GM12878 (cell line): ENCODE results near the gene TRMT44. TPM values are rescaled to one million over a fixed set of nuclear protein-coding genes. Genes with fewer than 3 reads are reported as not detected.

Experiments
- ATAC-seq: fragments of 200-7000 bp; cut with Tn5 transposase; 3 replicates; pipeline ENCODE4 v1.9.1; 2020; ENCODE audit warnings: mild to moderate bottlenecking, moderate library complexity
- BruUV-seq: library from RNA; stranded (reverse); fragments of 400-500 nt; replicated peaks from 2 replicates; lab custom pipeline; 2021; lab: Mats Ljungman, UMichigan
- CTCF ChIA-PET: fragments of 300-600 bp; sonication (Branson Sonifier 250); formaldehyde crosslinking; extraction: SDS; loops from one replicate; lab custom pipeline; 2021; ENCODE audit warnings: inconsistent platforms; lab: Yijun Ruan, JAX
- POLR2A ChIA-PET: fragments of 350-600 bp; formaldehyde crosslinking; extraction: SDS; loops from one replicate; lab custom pipeline; 2021; ENCODE audit warnings: inconsistent platforms; lab: Charles Lee
- RAD21 ChIA-PET: fragments of 300-600 bp; sonication (Branson Sonifier 250); formaldehyde crosslinking; loops from one replicate; lab custom pipeline; 2023; ENCODE audit warnings: antibody characterized with exemption; ENCODE audit not compliant: unreplicated experiment; lab: Charles Lee
- SMC1A ChIA-PET: fragments of 300-600 bp; sonication (Branson Sonifier 250); formaldehyde crosslinking; loops from one replicate; lab custom pipeline; 2023; ENCODE audit not compliant: unreplicated experiment, uncharacterized antibody; lab: Charles Lee
- DNase-seq: peaks from one replicate; pipeline ENCODE4 v3.0.0-alpha.2; 2011; ENCODE audit warnings: low read depth, low spot score
- FAIRE-seq: peaks from 3 replicates; lab custom pipeline; 2011; peaks lifted over from hg19 to GRCh38; lab: Jason Lieb, UNC
- H2AFZ ChIP-seq: 2 replicates; pipeline ENCODE4 v1.6.0; 2011; ENCODE audit warnings: low read depth, low read length, control low read depth; ENCODE audit not compliant: control insufficient read depth
- H3K27ac ChIP-seq: 2 replicates; pipeline ENCODE4 v1.5.1; 2011; ENCODE audit warnings: control low read depth; ENCODE audit not compliant: control insufficient read depth, insufficient read depth
- H3K27me3 ChIP-seq, 2 experiments: replicated peaks in 1 of 2; 2 replicates each; pipeline versions ENCODE4 v1.6.0 to v1.6.1; 2011; ENCODE audit warnings: low read length in 1 of 2; ENCODE audit not compliant: control insufficient read depth in 2 of 2, insufficient read depth in 2 of 2
- H3K36me3 ChIP-seq, 2 experiments: 2 replicates each; pipeline ENCODE4 v1.5.1; 2011; ENCODE audit warnings: low read length in 1 of 2; ENCODE audit not compliant: control insufficient read depth in 2 of 2, insufficient read depth in 2 of 2
- H3K4me1 ChIP-seq: 2 replicates; pipeline ENCODE4 v1.6.1; 2011; ENCODE audit warnings: mild to moderate bottlenecking, low read length, moderate library complexity, mixed read lengths; ENCODE audit not compliant: control insufficient read depth, insufficient read depth
- H3K4me2 ChIP-seq: 2 replicates; pipeline ENCODE4 v1.6.0; 2011; ENCODE audit warnings: control low read depth; ENCODE audit not compliant: control insufficient read depth, insufficient read depth
- H3K4me3 ChIP-seq: fragments of 200-600 bp; sonication (generic); 2 replicates; pipeline ENCODE4 v1.5.1; 2016
- H3K79me2 ChIP-seq: 2 replicates; pipeline ENCODE4 v1.6.0; 2011; ENCODE audit warnings: low read length; ENCODE audit not compliant: control insufficient read depth, insufficient read depth
- H3K9ac ChIP-seq: 2 replicates; pipeline ENCODE4 v1.8.0; 2011; ENCODE audit warnings: low read length, control low read depth, mixed read lengths; ENCODE audit not compliant: control insufficient read depth, insufficient read depth
- H3K9me3 ChIP-seq: replicated peaks from 3 replicates; pipeline ENCODE4 v1.5.1; 2011; ENCODE audit warnings: mild to moderate bottlenecking, low read length; ENCODE audit not compliant: control insufficient read depth, insufficient read depth
- H4K20me1 ChIP-seq: 2 replicates; pipeline ENCODE4 v1.6.0; 2011; ENCODE audit not compliant: control insufficient read depth, insufficient read depth
- ATF2 ChIP-seq: IDR thresholded peaks from 2 replicates; pipeline ENCODE4 v1.6.1; 2012; ENCODE audit warnings: low read length, inconsistent platforms
- CBFB ChIP-seq: IDR thresholded peaks from 2 replicates; pipeline ENCODE4 v1.6.1; 2016; ENCODE audit warnings: antibody characterized with exemption, low read depth
- CEBPB ChIP-seq, 2 experiments: fragments of 150-350 bp in 1 of 2; IDR thresholded peaks; 2 replicates each; pipeline ENCODE4 v1.6.1; 2012 to 2014; ENCODE audit warnings: low read depth in 2 of 2, low read length in 2 of 2, borderline replicate concordance in 1 of 2, inconsistent platforms in 1 of 2
- EED ChIP-seq: sonication (generic); IDR thresholded peaks from 2 replicates; pipeline ENCODE4 v1.6.1; 2016; ENCODE audit warnings: antibody characterized with exemption, low read depth
- HDAC2 ChIP-seq: fragments of 200-600 bp; sonication (generic); IDR thresholded peaks from 2 replicates; pipeline ENCODE4 v1.6.1; 2017
- MTA2 ChIP-seq: fragments of 450-650 bp; IDR thresholded peaks from 2 replicates; pipeline ENCODE4 v1.6.1; 2016; ENCODE audit warnings: low read depth, mild to moderate bottlenecking, moderate library complexity
- MTA3 ChIP-seq: IDR thresholded peaks from 2 replicates; pipeline ENCODE4 v1.6.1; 2012; ENCODE audit warnings: low read length, inconsistent platforms, borderline replicate concordance
- NFXL1 ChIP-seq: fragments of 450-650 bp; IDR thresholded peaks from 2 replicates; pipeline ENCODE4 v1.6.1; 2017; ENCODE audit warnings: antibody characterized with exemption, mild to moderate bottlenecking, borderline replicate concordance
- NKRF ChIP-seq: fragments of 450-650 bp; conservative IDR thresholded peaks from 2 replicates; pipeline ENCODE4 v1.6.1; 2017; ENCODE audit warnings: mild to moderate bottlenecking, moderate library complexity
- NR2C2 ChIP-seq: IDR thresholded peaks from 2 replicates; pipeline ENCODE4 v1.6.1; 2011; ENCODE audit warnings: borderline replicate concordance, low read depth; ENCODE audit not compliant: control insufficient read depth, insufficient read length
- RUNX3 ChIP-seq: IDR thresholded peaks from 2 replicates; pipeline ENCODE4 v1.6.1; 2012; ENCODE audit warnings: low read length, inconsistent platforms
- SMARCA5 ChIP-seq: fragments of 450-650 bp; IDR thresholded peaks from 2 replicates; pipeline ENCODE4 v1.6.1; 2017; ENCODE audit warnings: mild to moderate bottlenecking
- STAT1 ChIP-seq: fragments of 450-650 bp; conservative IDR thresholded peaks from 2 replicates; pipeline ENCODE4 v1.6.1; 2014; ENCODE audit warnings: antibody characterized with exemption, mild to moderate bottlenecking
- TCF12 ChIP-seq: IDR thresholded peaks from 2 replicates; pipeline ENCODE4 v1.6.1; 2011; ENCODE audit warnings: low read depth, mild to moderate bottlenecking, low read length
- ZBTB11 ChIP-seq: fragments of 450-650 bp; formaldehyde crosslinking; IDR thresholded peaks from 2 replicates; pipeline ENCODE4 v1.5.0; 2022; ENCODE audit warnings: mild to moderate bottlenecking, missing genetic modification characterization
- ZNF217 ChIP-seq: fragments of 450-650 bp; IDR thresholded peaks from 2 replicates; pipeline ENCODE4 v1.6.1; 2017; ENCODE audit warnings: antibody characterized with exemption, mild to moderate bottlenecking
- ZNF274 ChIP-seq: IDR thresholded peaks from one replicate; pipeline ENCODE4 v1.8.0; 2011; ENCODE audit not compliant: insufficient read length, insufficient read depth
- WGBS: methylation state at CpG from one replicate; pipeline ENCODE4 v1.1.6; 2016; ENCODE audit warnings: low lambda C conversion rate; ENCODE audit not compliant: insufficient replicate concordance, insufficient coverage; ENCODE audit errors: missing lambda C conversion rate; 5-methylcytosine and 5-hydroxymethylcytosine counted together
- in situ Hi-C: fragments of 300-500 bp; cut with MboI; formaldehyde crosslinking; loops from 9 replicates; pipeline ENCODE4 v1.14.3; 2018; ENCODE audit warnings: mixed read lengths
- intact Hi-C: fragments of 100-400 bp; cut with micrococcal nuclease; formaldehyde crosslinking; loops from one replicate; pipeline ENCODE4 v1.14.2; 2022; ENCODE audit not compliant: unreplicated experiment
- polyA plus RNA-seq, 11 experiments: library from polyadenylated mRNA; depleted of rRNA in 4 of 11; unstranded in 6 of 11; stranded (reverse) in 5 of 11; fragments of >200 nt; fragmentation: Nextera tagmentation in 4 of 11; fragmentation: Illumina TruSeq in 1 of 11; extraction: Ambion mirVana in 4 of 11; extraction: Trizol in 1 of 11; gene quantifications; 1 replicate in 1 of 11; 2 replicates in 10 of 11; pipeline versions ENCODE4 v1.2.1 to v1.2.3, GENCODE V29; 2011 to 2016; ENCODE audit warnings: inconsistent platforms in 2 of 11, missing spikeins in 2 of 11, low read depth in 1 of 11
- total RNA-seq, 4 experiments: library from RNA; depleted of rRNA in 3 of 4; stranded (reverse); fragments of >200 nt in 3 of 4; fragmentation: Illumina TruSeq in 1 of 4; extraction: Trizol in 1 of 4; gene quantifications; 2 replicates each; pipeline versions ENCODE4 v1.2.1 to v1.2.3, GENCODE V29; 2013 to 2021

Gene TRMT44
- total and polyA plus RNA-seq, 10 of the 15 experiments (the other 5 are each of a cell fraction or from before 2014, with no cell fraction given), result 1.3 to 18.5 (median 10.1) TPM

- H4K20me1 ChIP-seq, result no peaks in the 10 kb centered on the region
- no peaks in the 10 kb centered on the region; a peak in 1 of 4 replicates for H3K36me3 ChIP-seq
- peak; percentile 98 for ATAC-seq
- 2% methylated on average over 55 of the region's 56 CpGs for WGBS
- ChIA-PET RAD21 (interaction anchor here (1.2 to 1.7 kb wide), 5 partner anchors 9 to 252 kb away, joined by 3 to 9 read pairs (median 5); partner anchors contain the start of genes ACOX3 and TRMT44), POLR2A (interaction anchor here (0.7 to 2.5 kb wide), 3 partner anchors 9 to 270 kb away, joined by 3 to 11 read pairs (median 3); partner anchors contain the start of genes ABLIM2, ACOX3 and TRMT44), CTCF (interaction anchor here (0.7 to 1.1 kb wide), 4 partner anchors 8 to 26 kb away, joined by 3 read pairs; no protein-coding TSS in a partner anchor), SMC1A (interaction anchor here (0.9 to 1.8 kb wide), 5 partner anchors 9 to 37 kb away, joined by 3 to 9 read pairs (median 3); partner anchors contain the start of genes ACOX3 and TRMT44)
- H3K27me3 ChIP-seq, result no peaks in the 10 kb centered on the region
- peaks cover 5% of the 10 kb centered on the region for H3K4me1 ChIP-seq
- H3K27ac ChIP-seq, result peak overlapping the region; percentile 64
- peak overlapping the region; percentile 71 for H3K4me3 ChIP-seq
- H3K9ac ChIP-seq, result peak overlapping the region; percentile 55
- in situ Hi-C loops, result no loop called here
- H3K79me2 ChIP-seq, result peaks cover 4% of the 10 kb centered on the region
- intact Hi-C loops, result no loop called here
- FAIRE-seq, result peak; percentile 35
- peak overlapping the region; percentile 87 for H3K4me2 ChIP-seq
- no peaks in the 10 kb centered on the region for H3K9me3 ChIP-seq
- peak overlapping the region; percentile 66 for H2AFZ ChIP-seq
- BruUV-seq, result no TSS peak
- DNase-seq, result peak; percentile 41
- TF ChIP-seq ZNF217 (no peak), RUNX3 (no peak; the same call in 1 of the 2 replicates), ATF2 (no peak), HDAC2 (no peak), ZNF274 (no peak), NKRF (peak; percentile 98), CEBPB (IDR thresholded peaks at IDR 0.05; ENCODE audit: borderline replicate concordance in 1 of 2, low read depth in 2 of 2, low read length in 2 of 2) (no peak), NFXL1 (no peak), NR2C2 (no peak), MTA3 (no peak), CBFB (0 out of 2 replicates have a peak, but pooled peaks have one; percentile 47), STAT1 (0 out of 2 replicates have a peak, but pooled peaks have one; percentile 69), TCF12 (peak; percentile 53; the same call in 1 of the 2 replicates), EED (no peak), MTA2 (no peak), ZBTB11 (CRISPR knock-in tag) (no peak), SMARCA5 (no peak)
Measured at GRCh38 chr4:8428288-8429097, 12.1 kb upstream of the TRMT44 start.
